Left cardiac atrium (tissue), 4 donors: Measurements from ENCODE around the gene NLRP8. TPM values are rescaled to one million over a fixed set of nuclear protein-coding genes. Genes with fewer than 3 reads are reported as not detected.
"Not testable (repeated sequence)": the region's sequence is repeated elsewhere in the genome, so short reads cannot be mapped to it uniquely, and the experiment has no call there.

Experiments used
- ATAC-seq, 2 donors: fragments of 200-7000 bp; cut with Tn5 transposase; one replicate each; pipeline ENCODE4 v1.9.1; 2020; ENCODE audit warnings: mild to moderate bottlenecking in 2 of 2, moderate library complexity in 2 of 2
- DNase-seq: peaks from one replicate; pipeline ENCODE4 v3.0.0-alpha.2; 2020
- intact Hi-C, 2 donors: fragments of 100-400 bp; cut with DNase I; formaldehyde crosslinking; loops; one replicate each; pipeline versions ENCODE4 v1.14.1 to v1.15.1; 2022 to 2023
- total RNA-seq, 2 donors: library from RNA; stranded (reverse); fragmentation: NEBNext Ultra II Directional; extraction: Animal tissue kit (Norgen Biotek cat#: 25700); gene quantifications; one replicate each; pipeline ENCODE4 v1.2.1, GENCODE V29; 2021
- donor health status: DM: no; HTN: yes; CAD: no.
- donor health status: DM: no; HTN: yes; CAD: no; lungs with severe emphysema.
- donor health status: DM: yes; HTN: yes; CAD: no.
- donor health status: Dilated cardiomyopathy.

Gene NLRP8
- total RNA-seq, 2 donors from 2014 or later, result not detected

DNA sequence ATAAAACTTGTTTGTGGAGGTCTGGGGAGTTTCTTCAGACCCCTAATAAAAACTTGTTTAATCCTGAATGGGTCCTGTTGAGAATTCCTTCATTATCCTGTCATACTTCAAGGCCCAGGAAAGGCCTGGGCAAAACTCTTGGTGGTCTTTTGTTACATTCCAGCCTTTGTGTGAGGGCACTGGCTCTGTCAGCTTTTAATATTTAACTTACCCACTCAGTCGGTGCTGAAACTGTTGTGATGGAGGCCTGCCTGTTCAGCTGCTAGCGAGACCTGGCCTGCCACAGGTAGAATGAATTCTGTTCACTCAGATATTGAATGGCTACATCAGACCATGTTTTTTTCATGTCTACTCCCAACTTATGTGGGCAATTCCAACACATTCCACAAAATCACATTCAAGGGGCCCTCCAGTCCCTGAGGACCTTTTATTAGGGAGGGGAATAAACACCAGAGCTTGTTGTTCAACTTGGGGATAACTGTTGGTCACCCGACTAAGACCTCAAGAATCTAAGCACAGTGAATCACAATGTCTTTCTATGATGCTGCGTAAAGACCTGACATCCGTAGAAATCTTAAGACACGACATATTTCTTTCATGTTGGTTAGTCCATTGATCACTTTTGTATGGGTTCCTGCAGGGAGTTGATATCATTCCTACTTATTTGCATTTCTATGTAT, 12.5 kb downstream of the NLRP8 start:
- DNase-seq (no peak), ATAC-seq (no peak)
- intact Hi-C loops, result no loop called here

DNA sequence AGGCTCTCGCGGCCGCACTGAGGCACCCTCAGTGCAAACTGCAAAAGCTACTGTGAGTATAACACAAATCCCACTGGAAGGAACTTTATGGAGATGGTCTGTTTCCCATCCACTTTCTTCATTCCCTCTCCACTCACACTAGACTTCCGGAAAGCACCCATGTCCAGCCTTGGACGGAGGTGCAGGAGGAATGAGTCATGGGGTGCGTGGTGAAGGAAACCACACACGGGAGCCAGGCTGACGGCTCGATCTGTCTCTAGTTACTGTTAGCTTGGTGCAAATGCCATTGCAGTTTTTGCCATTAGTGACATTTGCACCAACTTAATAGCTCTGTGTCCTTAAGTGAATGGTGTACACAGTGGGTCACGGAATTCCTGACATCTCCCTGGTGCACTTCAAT, 14.6 kb downstream of the NLRP8 start:
- intact Hi-C loops, result no loop called here
- no peak for DNase-seq
- ATAC-seq, result no peak

GRCh38 chr19:55973982-55974381, 26.4 kb downstream of the NLRP8 start:
- DNase-seq (no peak), ATAC-seq (no peak)
- intact Hi-C loops, result no loop called here

- DNase-seq (no peak), ATAC-seq (no peak)
- intact Hi-C loops, result no loop called here
These were observed 32.8 kb downstream of the NLRP8 start for GRCh38 chr19:55980415-55980814.

- ATAC-seq, result no peak
- no peak for DNase-seq
- intact Hi-C loops, result no loop called here
These were observed 37.6 kb downstream of the NLRP8 start for GRCh38 chr19:55985254-55985653.

DNA sequence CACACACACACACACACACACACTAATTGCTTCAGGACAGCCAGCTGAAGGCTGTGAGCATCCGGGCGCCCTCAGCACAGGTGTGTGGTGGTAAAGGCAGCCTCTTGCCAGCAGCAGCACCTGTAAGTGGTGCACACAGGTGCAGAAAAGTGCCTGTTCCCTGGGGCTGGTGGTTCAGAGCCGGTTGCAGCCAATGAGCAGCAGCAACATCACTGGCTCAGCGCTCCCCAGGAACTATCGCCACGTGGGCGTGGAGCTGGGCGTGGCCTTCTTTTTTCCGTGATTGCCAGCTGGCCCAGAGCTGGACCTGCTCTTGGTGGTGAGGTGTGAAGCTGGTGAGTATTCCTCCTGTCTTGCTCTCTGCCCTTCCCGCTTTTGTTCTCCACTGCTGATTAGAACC, 38.9 kb downstream of the NLRP8 start, which contains the start of gene NLRP5:
Gene NLRP5, plus strand, starts transcription at position 289 of the 400 bp plus-strand sequence.
- no peak for ATAC-seq
- no peak for DNase-seq
- intact Hi-C loops, result no loop called here

- DNase-seq, result no peak
- no peak for ATAC-seq
- intact Hi-C loops, result no loop called here
These were observed 43.2 kb downstream of the NLRP8 start for GRCh38 chr19:55990831-55991230.

- ATAC-seq (no peak), DNase-seq (no peak)
- intact Hi-C loops, result no loop called here
These were observed 45.9 kb downstream of the NLRP8 start for GRCh38 chr19:55993492-55993891.

DNA sequence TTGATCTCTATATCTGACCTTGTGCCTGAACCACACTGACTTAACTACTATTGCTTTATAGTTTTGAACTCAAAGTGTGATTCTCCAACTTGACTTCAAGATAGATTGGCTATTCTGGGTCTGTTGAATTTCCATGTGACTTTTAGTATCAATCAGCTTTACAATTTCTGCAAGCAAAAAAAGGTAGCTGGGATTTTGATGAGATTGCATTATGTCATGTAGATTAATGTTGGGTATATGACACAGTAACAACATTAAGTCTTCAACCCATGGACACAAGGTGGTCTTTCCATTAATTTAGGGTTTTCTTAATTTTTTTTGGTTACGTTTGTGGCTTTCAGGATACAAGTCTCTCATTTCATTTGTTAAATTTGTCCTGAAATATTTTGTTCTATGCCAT, 67.1 kb downstream of the NLRP8 start:
- ATAC-seq, result no peak
- no peak for DNase-seq
- intact Hi-C loops, result no loop called here

GRCh38 chr19:56015756-56016155, 68.1 kb downstream of the NLRP8 start:
- ATAC-seq, result no peak
- DNase-seq, result no peak
- intact Hi-C loops, result no loop called here

DNA sequence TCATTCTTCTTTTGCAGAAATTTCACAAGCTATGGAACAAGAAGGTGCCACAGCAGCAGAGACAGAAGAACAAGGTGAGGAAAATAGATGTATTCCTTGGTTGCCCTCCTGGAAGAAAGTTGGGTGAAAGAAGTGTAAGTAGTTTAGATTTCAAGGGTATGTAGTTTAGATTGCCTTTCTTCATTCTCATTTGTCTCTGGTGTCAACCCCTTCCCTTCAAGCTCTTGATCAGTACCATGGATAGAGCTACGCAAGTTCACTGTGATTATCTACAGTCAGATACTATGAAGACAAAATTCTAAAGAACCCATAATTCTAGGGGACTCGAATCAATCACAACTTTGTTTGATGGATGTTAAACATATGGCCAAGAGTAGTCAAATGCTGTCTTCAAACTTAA, 71.7 kb downstream of the NLRP8 start:
- DNase-seq, intact Hi-C loops, ATAC-seq: not testable (repeated sequence)

GRCh38 chr19:56020355-56020975, 72.8 kb downstream of the NLRP8 start:
- intact Hi-C loops, ATAC-seq, DNase-seq: not testable (repeated sequence)

DNA sequence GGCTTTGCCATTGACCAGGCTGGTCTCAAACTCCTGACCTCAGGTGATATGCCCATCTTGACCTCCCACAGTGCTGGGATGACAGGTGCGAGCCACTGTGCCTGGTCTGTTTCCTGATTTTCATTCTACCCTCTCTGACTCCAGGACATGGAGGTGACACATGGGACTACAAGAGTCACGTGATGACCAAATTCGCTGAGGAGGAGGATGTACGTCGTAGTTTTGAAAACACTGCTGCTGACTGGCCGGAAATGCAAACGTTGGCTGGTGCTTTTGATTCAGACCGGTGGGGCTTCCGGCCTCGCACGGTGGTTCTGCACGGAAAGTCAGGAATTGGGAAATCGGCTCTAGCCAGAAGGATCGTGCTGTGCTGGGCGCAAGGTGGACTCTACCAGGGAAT, 79.1 kb downstream of the NLRP8 start:
- intact Hi-C loops, result no loop called here
- DNase-seq, result no peak
- ATAC-seq, result no peak

Other genes with a start within 250 kb of the NLRP8 start
- not detected for gene NLRP9, start 209.4 kb upstream of the NLRP8 start, total RNA-seq
- not detected for gene RFPL4A, start 188.7 kb upstream of the NLRP8 start, total RNA-seq
- gene RFPL4AL1, start 178.7 kb upstream of the NLRP8 start, total RNA-seq, result not detected
- gene NLRP11, start 115.8 kb upstream of the NLRP8 start, total RNA-seq, result not detected
- not detected for gene NLRP4, start 111.3 kb upstream of the NLRP8 start, total RNA-seq
- gene NLRP13, start 15.5 kb upstream of the NLRP8 start, total RNA-seq, result not detected
- not detected for gene NLRP5, start 38.9 kb downstream of the NLRP8 start, total RNA-seq
- gene ZNF787, start 173.5 kb downstream of the NLRP8 start, total RNA-seq, result 10 to 100 TPM; 27.5 to 37.9 TPM
- 10 to 100 TPM; 18.3 to 20.8 TPM for gene ZNF444, start 193.5 kb downstream of the NLRP8 start, total RNA-seq
- gene GALP, start 228.2 kb downstream of the NLRP8 start, total RNA-seq, result not detected
- gene ZSCAN5B, start 250.0 kb downstream of the NLRP8 start, total RNA-seq, result not detected